CD8-positive, alpha-beta memory T cell (primary cell): ENCODE measurements around the gene CARD10. TPM values are rescaled to one million over a fixed set of nuclear protein-coding genes. Genes with fewer than 3 reads are reported as not detected.

Source experiments
- CTCF ChIA-PET: fragments of 350-600 bp; sonication (Branson Sonifier 250); formaldehyde crosslinking; loops from one replicate; lab custom pipeline; 2021; ENCODE audit warnings: antibody characterized with exemption; lab: Charles Lee
- POLR2A ChIA-PET: fragments of 350-600 bp; sonication (Branson Sonifier 250); formaldehyde crosslinking; loops from one replicate; lab custom pipeline; 2021; ENCODE audit warnings: antibody characterized with exemption; lab: Charles Lee
- DNase-seq, 5 donors: peaks; one replicate each; pipeline versions ENCODE4 v3.0.0 to v3.0.0-alpha.2; 2020 to 2022; ENCODE audit warnings: mixed read lengths in 1 of 5
- H3K27ac ChIP-seq: one replicate; pipeline ENCODE4 v1.7.0; 2013; ENCODE audit warnings: low read depth, mild to moderate bottlenecking, low read length, moderate library complexity
- H3K27me3 ChIP-seq: 2 replicates; pipeline ENCODE4 v1.7.0; 2013; ENCODE audit warnings: low read length, mild to moderate bottlenecking; ENCODE audit not compliant: insufficient read depth, poor library complexity, severe bottlenecking
- H3K36me3 ChIP-seq: 2 replicates; pipeline ENCODE4 v1.7.0; 2013; ENCODE audit warnings: mild to moderate bottlenecking, low read length, moderate library complexity; ENCODE audit not compliant: insufficient read depth
- H3K4me1 ChIP-seq: 2 replicates; pipeline ENCODE4 v1.7.0; 2013; ENCODE audit warnings: mild to moderate bottlenecking, low read length, moderate library complexity; ENCODE audit not compliant: insufficient read depth
- H3K4me3 ChIP-seq: 2 replicates; pipeline ENCODE4 v1.7.0; 2013; ENCODE audit warnings: mild to moderate bottlenecking, low read length
- H3K9me3 ChIP-seq: 2 replicates; pipeline ENCODE4 v1.7.0; 2013; ENCODE audit warnings: mild to moderate bottlenecking, low read length
- H3K27ac Mint-ChIP-seq, 8 donors: one replicate each; pipeline ENCODE4 v1.8.0; 2020 to 2021; ENCODE audit warnings: mixed read lengths in 8 of 8, mild to moderate bottlenecking in 6 of 8, inconsistent platforms in 3 of 8, moderate library complexity in 3 of 8
- H3K27me3 Mint-ChIP-seq, 2 donors: one replicate each; pipeline ENCODE4 v1.8.0; 2020 to 2021; ENCODE audit warnings: mixed read lengths in 2 of 2, mild to moderate bottlenecking in 1 of 2, moderate library complexity in 1 of 2
- H3K36me3 Mint-ChIP-seq, 3 donors: one replicate each; pipeline ENCODE4 v1.8.0; 2020 to 2021; ENCODE audit warnings: mixed read lengths in 3 of 3, inconsistent platforms in 1 of 3, mild to moderate bottlenecking in 1 of 3
- H3K4me1 Mint-ChIP-seq, 3 donors: one replicate each; pipeline ENCODE4 v1.8.0; 2020 to 2021; ENCODE audit warnings: mixed read lengths in 3 of 3, inconsistent platforms in 1 of 3, mild to moderate bottlenecking in 1 of 3
- H3K4me3 Mint-ChIP-seq, 7 donors: one replicate each; pipeline ENCODE4 v1.8.0; 2020 to 2021; ENCODE audit warnings: mixed read lengths in 7 of 7, mild to moderate bottlenecking in 6 of 7, moderate library complexity in 4 of 7, inconsistent platforms in 2 of 7
- H3K9me3 Mint-ChIP-seq, 5 donors: one replicate each; pipeline ENCODE4 v1.8.0; 2020 to 2022; ENCODE audit warnings: mixed read lengths in 5 of 5, mild to moderate bottlenecking in 3 of 5, moderate library complexity in 2 of 5, inconsistent platforms in 1 of 5
- polyA plus RNA-seq: library from polyadenylated mRNA; unstranded; fragments of 300-500 nt; fragmentation: Illumina TruSeq; gene quantifications from one replicate; pipeline ENCODE4 v1.2.3, GENCODE V29; 2021
- total RNA-seq, 2 experiments: library from RNA; stranded (reverse); gene quantifications; one replicate each; pipeline ENCODE4 v1.2.3, GENCODE V29; 2021

Gene CARD10
- total and polyA plus RNA-seq, 3 experiments from 2014 or later = 0.29 to 1.0 (median 0.31) TPM

DNA sequence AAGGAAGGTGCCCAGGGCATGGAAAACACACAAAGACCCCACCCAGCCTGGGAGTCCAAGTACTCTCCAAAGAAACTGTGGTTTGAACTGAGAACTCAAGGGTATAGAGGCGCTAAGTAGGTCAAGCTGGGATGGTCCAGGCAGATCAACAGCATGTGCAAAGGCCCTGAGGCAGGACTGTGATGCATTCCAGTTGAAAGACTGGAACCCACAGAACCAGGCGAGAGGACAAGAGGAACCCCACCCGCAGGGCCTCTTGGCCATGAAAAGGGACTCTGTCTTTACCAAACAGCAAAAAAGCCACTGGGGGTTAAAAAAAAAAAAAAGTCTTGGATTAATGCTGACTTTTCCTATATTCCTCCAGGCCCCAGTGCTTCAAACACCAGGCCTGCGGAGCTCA is 14.3 kb downstream of the CARD10 start:
- Mint-ChIP-seq H3K27ac (no peak overlapping the region), H3K36me3 (no peaks in the 10 kb centered on the region), H3K9me3 (no peaks in the 10 kb centered on the region), H3K4me1 (peaks cover 8 to 18% (median 13%) of the 10 kb centered on the region in 3 donors), H3K4me3 (no peak overlapping the region), H3K27me3 (peaks cover 0 to 13% of the 10 kb centered on the region in 2 donors)
- DNase-seq = no peak
- ChIA-PET CTCF (interaction anchor here (1.2 to 1.3 kb wide), 2 partner anchors 32 to 34 kb away, joined by 4 read pairs; no protein-coding TSS in a partner anchor), POLR2A (no interaction called here)
- H3K36me3 ChIP-seq = no peaks in the 10 kb centered on the region
- H3K27me3 ChIP-seq = no peaks in the 10 kb centered on the region
- H3K27ac ChIP-seq = no peak overlapping the region
- H3K4me3 ChIP-seq = no peak overlapping the region
- no peaks in the 10 kb centered on the region for H3K9me3 ChIP-seq
- H3K4me1 ChIP-seq = peaks cover 16% of the 10 kb centered on the region

DNA sequence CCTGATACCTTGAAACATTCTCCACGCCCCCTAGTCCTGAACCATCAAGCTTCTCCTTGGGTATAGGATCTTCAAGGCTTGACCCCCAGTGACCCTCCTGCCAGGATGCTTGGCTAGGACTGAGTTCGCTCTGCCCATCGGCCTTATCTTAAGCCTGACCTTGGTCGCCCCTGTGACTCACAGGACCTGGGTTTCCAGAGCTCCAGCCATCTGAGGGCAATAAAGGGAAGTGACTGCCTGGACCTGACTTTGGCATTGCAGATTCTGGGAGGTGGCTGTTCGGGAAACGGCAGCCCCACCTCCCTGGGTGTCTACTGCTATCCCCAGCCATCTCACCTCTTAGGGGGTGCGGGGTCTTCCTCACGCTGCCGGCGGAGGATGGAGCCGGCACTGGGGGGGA is 15.4 kb downstream of the CARD10 start:
- DNase-seq = no peak
- Mint-ChIP-seq H3K27me3 (peaks cover 1 to 13% of the 10 kb centered on the region in 2 donors), H3K9me3 (no peaks in the 10 kb centered on the region), H3K27ac (no peak overlapping the region), H3K4me1 (peaks cover 8 to 18% (median 13%) of the 10 kb centered on the region in 3 donors), H3K36me3 (no peaks in the 10 kb centered on the region), H3K4me3 (no peak overlapping the region)
- ChIA-PET POLR2A (no interaction called here), CTCF (no interaction called here)
- H3K36me3 ChIP-seq = no peaks in the 10 kb centered on the region
- no peak overlapping the region for H3K27ac ChIP-seq
- no peak overlapping the region for H3K4me3 ChIP-seq
- no peaks in the 10 kb centered on the region for H3K27me3 ChIP-seq
- peaks cover 16% of the 10 kb centered on the region for H3K4me1 ChIP-seq
- H3K9me3 ChIP-seq = no peaks in the 10 kb centered on the region

DNA sequence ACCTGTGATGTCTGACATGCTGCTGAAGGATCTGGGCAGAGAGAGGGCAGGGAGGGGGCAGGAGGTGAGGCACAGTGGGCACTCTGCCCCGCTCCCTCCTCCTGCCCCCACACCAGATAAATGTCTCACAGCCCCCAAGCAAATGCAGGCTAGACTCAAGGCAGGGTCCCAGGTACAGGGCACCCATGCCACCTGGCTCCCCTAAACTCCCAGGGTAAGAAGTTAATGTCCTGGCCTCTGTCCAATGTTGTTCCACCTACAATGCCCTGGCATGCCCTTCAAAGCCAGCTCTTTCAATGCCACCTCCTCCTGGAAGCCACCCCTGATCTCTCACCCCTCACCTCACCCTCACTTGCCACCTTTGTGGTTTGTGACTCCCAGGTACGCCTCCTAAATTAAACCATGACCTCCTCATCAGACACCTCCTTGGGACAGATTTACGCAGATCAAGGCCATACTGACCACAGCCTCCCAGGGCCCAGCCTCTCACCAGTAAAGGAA is 16.0 kb downstream of the CARD10 start:
- Mint-ChIP-seq H3K27me3 (peaks cover 1 to 13% of the 10 kb centered on the region in 2 donors), H3K36me3 (no peaks in the 10 kb centered on the region), H3K4me1 (peaks cover 8 to 22% (median 13%) of the 10 kb centered on the region in 3 donors), H3K9me3 (no peaks in the 10 kb centered on the region), H3K4me3 (peak overlapping the region in 1 of 7 donors; percentile 75), H3K27ac (no peak overlapping the region)
- Histone ChIP-seq H3K27me3 (no peaks in the 10 kb centered on the region), H3K9me3 (no peaks in the 10 kb centered on the region), H3K4me3 (no peak overlapping the region), H3K4me1 (peaks cover 18% of the 10 kb centered on the region), H3K36me3 (no peaks in the 10 kb centered on the region), H3K27ac (no peak overlapping the region)
- POLR2A ChIA-PET = no interaction called here
- CTCF ChIA-PET = no interaction called here
- DNase-seq = no peak

DNA sequence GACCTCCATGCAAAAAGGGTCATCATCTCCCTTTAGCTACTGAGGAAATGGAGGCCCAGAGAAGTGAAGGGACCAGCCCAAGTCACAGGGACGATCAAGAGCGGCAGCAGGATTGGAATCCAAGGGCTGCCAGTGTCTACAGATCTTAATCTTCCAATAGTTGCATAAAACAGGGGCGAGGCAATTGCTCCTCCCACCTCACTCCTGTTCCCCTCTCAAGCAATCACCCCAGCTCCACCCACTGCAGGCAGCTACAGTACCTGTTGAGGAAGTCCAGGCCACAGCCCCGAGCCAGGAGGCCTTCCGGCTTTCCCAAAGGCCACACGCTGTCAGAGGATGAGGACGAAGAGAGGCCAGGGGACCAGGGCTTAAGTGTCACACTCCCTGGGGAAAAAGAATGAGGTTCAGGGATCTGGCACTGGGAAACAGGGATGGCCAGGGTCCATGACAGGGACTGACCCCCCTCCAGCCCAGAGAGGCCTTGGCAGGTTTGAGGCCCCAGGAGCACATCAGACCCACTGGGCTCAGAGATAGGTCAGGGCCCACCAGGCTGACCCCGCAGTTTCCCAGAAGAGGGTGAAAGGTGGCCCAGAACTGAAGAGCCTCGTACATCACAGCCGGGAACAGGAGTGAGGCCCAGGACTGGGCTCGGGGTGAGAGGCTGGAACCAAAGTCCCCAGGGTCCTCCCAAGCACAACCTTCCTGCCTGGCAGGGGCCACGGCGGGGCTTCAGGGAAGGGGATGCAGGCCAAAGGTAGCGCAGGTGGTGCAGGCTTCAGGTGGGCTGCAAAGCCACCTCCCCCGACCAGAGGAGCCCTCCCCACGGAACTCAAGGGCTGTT is 16.7 kb downstream of the CARD10 start:
- no peaks in the 10 kb centered on the region for H3K27me3 ChIP-seq
- no peaks in the 10 kb centered on the region for H3K36me3 Mint-ChIP-seq
- no peak overlapping the region for H3K4me3 Mint-ChIP-seq
- H3K27me3 Mint-ChIP-seq = peaks cover 1 to 13% of the 10 kb centered on the region in 2 donors
- H3K36me3 ChIP-seq = no peaks in the 10 kb centered on the region
- no peak overlapping the region for H3K27ac ChIP-seq
- H3K4me1 ChIP-seq = peaks cover 20% of the 10 kb centered on the region
- DNase-seq = peak in 1 of 5 donors; percentile 16
- H3K9me3 Mint-ChIP-seq = no peaks in the 10 kb centered on the region
- H3K4me1 Mint-ChIP-seq = peaks cover 10 to 28% (median 13%) of the 10 kb centered on the region in 3 donors
- no peaks in the 10 kb centered on the region for H3K9me3 ChIP-seq
- no peak overlapping the region for H3K27ac Mint-ChIP-seq
- CTCF ChIA-PET = no interaction called here
- no peak overlapping the region for H3K4me3 ChIP-seq
- POLR2A ChIA-PET = no interaction called here

GRCh38 chr22:37501610-37502341 is 17.4 kb downstream of the CARD10 start:
- Histone ChIP-seq H3K36me3 (no peaks in the 10 kb centered on the region), H3K27ac (no peak overlapping the region), H3K4me3 (no peak overlapping the region), H3K4me1 (peaks cover 20% of the 10 kb centered on the region), H3K9me3 (no peaks in the 10 kb centered on the region), H3K27me3 (no peaks in the 10 kb centered on the region)
- no peak overlapping the region for H3K4me3 Mint-ChIP-seq
- ChIA-PET POLR2A (no interaction called here), CTCF (no interaction called here)
- peaks cover 10 to 28% (median 13%) of the 10 kb centered on the region in 3 donors for H3K4me1 Mint-ChIP-seq
- H3K36me3 Mint-ChIP-seq = no peaks in the 10 kb centered on the region
- H3K9me3 Mint-ChIP-seq = no peaks in the 10 kb centered on the region
- H3K27ac Mint-ChIP-seq = peak overlapping the region in 2 of 8 donors; percentile 6 to 49
- H3K27me3 Mint-ChIP-seq = peaks cover 1 to 16% of the 10 kb centered on the region in 2 donors
- DNase-seq = no peak

GRCh38 chr22:37500745-37501609 is 18.2 kb downstream of the CARD10 start:
- H3K36me3 Mint-ChIP-seq = no peaks in the 10 kb centered on the region

GRCh38 chr22:37499789-37500540 is 19.2 kb downstream of the CARD10 start:
- no peaks in the 10 kb centered on the region for H3K36me3 Mint-ChIP-seq
- peak overlapping the region in 1 of 8 donors; percentile 10 for H3K27ac Mint-ChIP-seq
- H3K27ac ChIP-seq = no peak overlapping the region
- no peaks in the 10 kb centered on the region for H3K9me3 ChIP-seq
- no peaks in the 10 kb centered on the region for H3K9me3 Mint-ChIP-seq
- no peaks in the 10 kb centered on the region for H3K27me3 ChIP-seq
- H3K27me3 Mint-ChIP-seq = peaks cover 1 to 23% of the 10 kb centered on the region in 2 donors
- ChIA-PET POLR2A (no interaction called here), CTCF (interaction anchor here (0.8 to 9.8 kb wide), 6 partner anchors 10 to 183 kb away, joined by 3 to 71 read pairs (median 4); partner anchors contain the start of gene MFNG)
- no peak for DNase-seq
- H3K4me3 Mint-ChIP-seq = no peak overlapping the region
- peaks cover 20% of the 10 kb centered on the region for H3K4me1 ChIP-seq
- no peaks in the 10 kb centered on the region for H3K36me3 ChIP-seq
- H3K4me1 Mint-ChIP-seq = peaks cover 10 to 28% (median 13%) of the 10 kb centered on the region in 3 donors
- no peak overlapping the region for H3K4me3 ChIP-seq

More at GRCh38 chr22:37500745-37501609, 18.2 kb downstream of the CARD10 start:
- peaks cover 20% of the 10 kb centered on the region for H3K4me1 ChIP-seq
- no peaks in the 10 kb centered on the region for H3K9me3 Mint-ChIP-seq
- CTCF ChIA-PET = interaction anchor here (1.0 to 9.8 kb wide), 2 partner anchors 11 to 28 kb away, joined by 3 to 71 read pairs; no protein-coding TSS in a partner anchor
- no peaks in the 10 kb centered on the region for H3K36me3 ChIP-seq
- no peaks in the 10 kb centered on the region for H3K9me3 ChIP-seq
- no peak overlapping the region for H3K4me3 Mint-ChIP-seq
- no peak overlapping the region for H3K27ac ChIP-seq
- H3K27ac Mint-ChIP-seq = no peak overlapping the region
- no peak for DNase-seq
- POLR2A ChIA-PET = no interaction called here
- H3K27me3 Mint-ChIP-seq = peaks cover 1 to 17% of the 10 kb centered on the region in 2 donors
- H3K4me3 ChIP-seq = no peak overlapping the region
- H3K27me3 ChIP-seq = no peaks in the 10 kb centered on the region
- peaks cover 10 to 28% (median 13%) of the 10 kb centered on the region in 3 donors for H3K4me1 Mint-ChIP-seq
